SH-SY5Y (cell line): ENCODE data around the gene ZP1.

Experiments used
- GATA2 ChIP-seq: IDR thresholded peaks from 2 replicates; pipeline ENCODE4 v1.6.1; 2011; ENCODE audit warnings: mild to moderate bottlenecking, low read depth, low read length
- GATA3 ChIP-seq: IDR thresholded peaks from 2 replicates; pipeline ENCODE4 v1.6.1; 2011; ENCODE audit warnings: low read depth, mild to moderate bottlenecking, low read length, moderate library complexity

DNA sequence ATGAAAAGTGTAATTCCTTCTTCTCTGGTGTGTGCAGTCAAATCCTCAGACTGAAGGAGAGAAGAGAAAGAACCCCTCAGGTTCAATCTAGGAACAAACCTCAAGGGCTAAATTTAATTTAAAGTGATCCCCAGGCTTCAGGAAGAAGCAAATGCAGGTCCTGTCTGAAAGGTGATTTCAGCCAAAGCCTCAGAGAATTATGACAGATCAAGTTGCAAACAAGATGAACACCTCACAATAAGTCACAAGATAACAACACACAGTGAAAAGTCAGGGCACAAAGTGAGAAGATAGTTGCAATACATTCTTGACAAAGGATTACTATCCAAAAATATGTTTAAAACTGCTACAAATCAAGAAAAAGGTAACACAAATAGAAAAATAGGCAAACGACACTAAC is 11.8 kb downstream of the ZP1 start:
- TF ChIP-seq GATA2 (no peak), GATA3 (no peak)
